GM19351 (cell line): ENCODE results near the gene TBC1D3D.
"Not testable (repeated sequence)": the region's sequence is repeated elsewhere in the genome, so short reads cannot be mapped to it uniquely, and the experiment has no call there.

Experiments used
- ATAC-seq: cut with Tn5 transposase; IDR thresholded peaks from one replicate; pipeline ENCODE4 v1.9.1; 2021; ENCODE audit warnings: mild to moderate bottlenecking, moderate library complexity; ENCODE audit not compliant: unreplicated experiment

The TBC1D3D gene

GRCh38 chr17:38003676-38004075 lies at the start of gene TBC1D3D:
Gene TBC1D3D (plus strand): TSS chr17:38003976. CDS start chr17:38005561, 1,585 bp downstream.
- ATAC-seq = not testable (repeated sequence)

- not testable (repeated sequence) for ATAC-seq
These were observed 14.8 kb upstream of the TBC1D3D start, which contains the start of gene TBC1D3L for GRCh38 chr17:37988960-37989359. Gene TBC1D3L (minus strand): TSS chr17:37989060. CDS start chr17:37987520, 1,540 bp downstream.
